Cardiac muscle cell (in vitro differentiated cells and primary cell): Measurements from ENCODE around the gene TNIK. TPM values are rescaled to one million over a fixed set of nuclear protein-coding genes. Genes with fewer than 3 reads are reported as not detected.

Experiments
- DNase-seq, 2 donors: peaks; one replicate each; pipeline versions ENCODE4 v3.0.0 to v3.0.0-alpha.2; 2010 to 2017; ENCODE audit warnings: low read depth in 1 of 2, low spot score in 1 of 2
- H3K27ac ChIP-seq: fragments of 200-600 bp; sonication (generic); 2 replicates; pipeline ENCODE4 v1.5.1; 2016
- H3K27me3 ChIP-seq: fragments of 200-600 bp; sonication (generic); 2 replicates; pipeline ENCODE4 v1.6.0; 2016; ENCODE audit warnings: control low read depth
- H3K36me3 ChIP-seq: fragments of 200-600 bp; sonication (generic); 2 replicates; pipeline ENCODE4 v1.5.1; 2016; ENCODE audit warnings: control low read depth
- H3K4me1 ChIP-seq: fragments of 200-600 bp; sonication (generic); 2 replicates; pipeline ENCODE4 v1.8.1; 2017; ENCODE audit warnings: low read depth, mild to moderate bottlenecking, mixed run types
- H3K4me3 ChIP-seq: fragments of 200-600 bp; sonication (generic); 2 replicates; pipeline ENCODE4 v1.5.1; 2016; ENCODE audit warnings: mild to moderate bottlenecking
- H3K9me3 ChIP-seq: fragments of 200-600 bp; sonication (generic); 2 replicates; pipeline ENCODE4 v1.5.1; 2017; ENCODE audit warnings: low read depth, mild to moderate bottlenecking, control low read depth
- CTCF ChIP-seq: IDR thresholded peaks from 2 replicates; pipeline ENCODE4 v1.5.1; 2012; ENCODE audit warnings: low read depth, mild to moderate bottlenecking, low read length
- polyA plus RNA-seq: library from polyadenylated mRNA; unstranded; fragments of >200 nt; fragmentation: Nextera tagmentation; extraction: Ambion mirVana; gene quantifications from 2 replicates; pipeline ENCODE4 v1.2.1, GENCODE V29; 2016
- total RNA-seq: library from RNA; depleted of rRNA; stranded (reverse); fragments of >200 nt; gene quantifications from 2 replicates; pipeline ENCODE4 v1.2.3, GENCODE V29; 2016

The TNIK gene
- total and polyA plus RNA-seq, 2 experiments from 2014 or later = 32.8 to 55.1 TPM

DNA sequence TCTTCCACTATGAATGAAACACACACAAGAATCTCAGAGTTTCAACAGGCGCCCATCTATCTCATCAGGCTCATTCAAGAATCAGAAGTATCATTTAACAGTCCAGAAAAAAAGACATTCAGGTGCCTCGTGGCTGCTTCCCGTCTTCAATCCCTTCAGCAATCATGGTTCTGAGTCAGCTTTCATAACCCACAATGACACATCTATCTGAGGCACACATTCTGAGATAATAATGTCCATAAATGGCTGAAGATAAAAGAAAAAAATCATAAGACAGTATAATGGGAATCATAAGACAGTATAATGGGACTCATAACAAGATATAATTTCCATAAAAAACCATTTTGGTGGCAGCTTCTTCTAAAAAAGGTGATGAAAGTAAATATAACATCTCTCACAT is 52.4 kb downstream of the TNIK start:
- no peaks in the 10 kb centered on the region for H3K27me3 ChIP-seq
- TF ChIP-seq CTCF = no peak
- peak in 1 of 2 donors; percentile 52 for DNase-seq
- H3K4me1 ChIP-seq = peaks cover 25% of the 10 kb centered on the region
- H3K36me3 ChIP-seq = no peaks in the 10 kb centered on the region
- H3K9me3 ChIP-seq = no peaks in the 10 kb centered on the region
- no peak overlapping the region for H3K27ac ChIP-seq
- H3K4me3 ChIP-seq = no peak overlapping the region

- no peak for TF ChIP-seq CTCF
- H3K9me3 ChIP-seq = no peaks in the 10 kb centered on the region
- H3K4me3 ChIP-seq = no peak overlapping the region
- H3K36me3 ChIP-seq = no peaks in the 10 kb centered on the region
- no peaks in the 10 kb centered on the region for H3K27me3 ChIP-seq
- no peak overlapping the region for H3K27ac ChIP-seq
- peak in 1 of 2 donors; percentile 42 for DNase-seq
- H3K4me1 ChIP-seq = peaks cover 16% of the 10 kb centered on the region
Observed at GRCh38 chr3:171404376-171404967, 55.7 kb downstream of the TNIK start.

- Histone ChIP-seq H3K36me3 (no peaks in the 10 kb centered on the region), H3K27ac (no peak overlapping the region), H3K4me1 (peaks cover 20% of the 10 kb centered on the region), H3K27me3 (no peaks in the 10 kb centered on the region), H3K9me3 (no peaks in the 10 kb centered on the region), H3K4me3 (no peak overlapping the region)
- TF ChIP-seq CTCF = no peak
- DNase-seq = no peak
Observed at GRCh38 chr3:171402281-171402680, 57.9 kb downstream of the TNIK start.

- no peak for TF ChIP-seq CTCF
- peaks cover 28% of the 10 kb centered on the region for H3K4me1 ChIP-seq
- no peaks in the 10 kb centered on the region for H3K27me3 ChIP-seq
- no peaks in the 10 kb centered on the region for H3K36me3 ChIP-seq
- DNase-seq = no peak
- no peak overlapping the region for H3K4me3 ChIP-seq
- no peaks in the 10 kb centered on the region for H3K9me3 ChIP-seq
- H3K27ac ChIP-seq = no peak overlapping the region
Observed at GRCh38 chr3:171401432-171401831, 58.8 kb downstream of the TNIK start.

DNA sequence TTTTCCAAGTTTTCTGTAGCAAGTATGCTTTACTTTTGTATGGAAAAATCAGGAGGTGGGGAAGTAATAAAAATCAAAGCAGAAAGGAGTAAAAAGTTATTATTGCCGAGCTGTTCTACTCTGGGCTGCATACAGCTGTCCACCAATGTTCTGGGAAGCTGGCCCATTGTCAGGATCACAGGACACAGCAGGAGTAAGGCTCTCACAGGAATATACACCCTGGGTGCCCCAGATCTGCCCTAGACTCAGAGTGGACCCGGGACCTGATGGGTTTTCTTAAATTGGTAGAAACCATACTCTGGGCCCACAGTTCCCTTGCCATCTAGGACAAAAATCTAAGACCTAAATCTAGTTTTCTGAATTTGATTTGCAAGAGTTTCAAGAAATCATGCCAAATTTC is 60.4 kb downstream of the TNIK start:
- Histone ChIP-seq H3K36me3 (no peaks in the 10 kb centered on the region), H3K27ac (no peak overlapping the region), H3K4me3 (no peak overlapping the region), H3K4me1 (peaks cover 33% of the 10 kb centered on the region), H3K9me3 (no peaks in the 10 kb centered on the region), H3K27me3 (no peaks in the 10 kb centered on the region)
- DNase-seq = no peak
- TF ChIP-seq CTCF = no peak

DNA sequence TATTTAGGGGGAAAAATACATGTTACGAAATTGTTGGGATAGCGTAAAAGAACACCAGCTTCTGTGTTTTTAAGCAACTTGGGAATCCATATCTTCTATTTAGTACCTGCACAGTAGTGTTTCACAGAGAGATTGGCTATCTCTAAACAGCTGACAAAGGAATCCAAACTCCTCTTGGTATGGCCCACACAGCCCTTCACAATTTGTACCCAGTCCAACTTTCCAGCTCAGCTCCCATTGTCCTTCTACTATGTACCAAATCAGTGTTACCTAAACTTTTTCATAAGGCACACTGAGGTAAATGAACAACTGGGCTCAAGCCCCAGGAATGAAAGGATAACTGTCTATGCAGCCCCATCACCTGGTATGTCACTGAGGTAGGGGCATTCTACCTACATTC is 61.9 kb downstream of the TNIK start:
- peaks cover 27% of the 10 kb centered on the region for H3K4me1 ChIP-seq
- no peak overlapping the region for H3K4me3 ChIP-seq
- H3K27me3 ChIP-seq = no peaks in the 10 kb centered on the region
- no peaks in the 10 kb centered on the region for H3K9me3 ChIP-seq
- no peak overlapping the region for H3K27ac ChIP-seq
- TF ChIP-seq CTCF = no peak
- H3K36me3 ChIP-seq = no peaks in the 10 kb centered on the region
- peak in 1 of 2 donors; percentile 20 for DNase-seq
